Hepatocyte (in vitro differentiated cells): ENCODE data around the gene DIRAS1. TPM values are rescaled to one million over a fixed set of nuclear protein-coding genes. Genes with fewer than 3 reads are reported as not detected.

Experiments
- DNase-seq: peaks from one replicate; pipeline ENCODE4 v3.0.0-alpha.2; 2016; ENCODE audit warnings: low spot score
- H2AFZ ChIP-seq: fragments of 200-600 bp; sonication (generic); 2 replicates; pipeline ENCODE4 v1.6.0; 2016; ENCODE audit warnings: antibody characterized with exemption, mild to moderate bottlenecking
- H3K27ac ChIP-seq: fragments of 200-600 bp; sonication (generic); 2 replicates; pipeline ENCODE4 v1.5.1; 2016; ENCODE audit warnings: mild to moderate bottlenecking
- H3K27me3 ChIP-seq: fragments of 200-600 bp; sonication (generic); 2 replicates; pipeline ENCODE4 v1.6.1; 2016
- H3K36me3 ChIP-seq: fragments of 200-600 bp; sonication (generic); replicated peaks from 2 replicates; pipeline ENCODE4 v1.5.1; 2016; ENCODE audit warnings: low read depth; ENCODE audit not compliant: insufficient read depth
- H3K4me1 ChIP-seq: fragments of 200-600 bp; sonication (generic); 2 replicates; pipeline ENCODE4 v1.5.1; 2016; ENCODE audit warnings: mild to moderate bottlenecking, moderate library complexity; ENCODE audit not compliant: insufficient read depth
- H3K4me2 ChIP-seq: fragments of 200-600 bp; sonication (generic); 2 replicates; pipeline ENCODE4 v1.6.0; 2016
- H3K4me3 ChIP-seq: fragments of 200-600 bp; sonication (generic); 2 replicates; pipeline ENCODE4 v1.5.1; 2016; ENCODE audit warnings: mild to moderate bottlenecking
- H3K79me2 ChIP-seq: fragments of 200-600 bp; sonication (generic); 2 replicates; pipeline ENCODE4 v1.6.0; 2017; ENCODE audit warnings: mild to moderate bottlenecking
- H3K9me2 ChIP-seq: fragments of 200-600 bp; sonication (generic); replicated peaks from 2 replicates; pipeline ENCODE4 v1.6.0; 2017; ENCODE audit warnings: mild to moderate bottlenecking; ENCODE audit not compliant: insufficient read depth
- H3K9me3 ChIP-seq: fragments of 200-600 bp; sonication (generic); 2 replicates; pipeline ENCODE4 v1.5.1; 2016; ENCODE audit warnings: low read depth, mild to moderate bottlenecking
- H4K20me1 ChIP-seq: fragments of 200-600 bp; sonication (generic); 2 replicates; pipeline ENCODE4 v1.6.0; 2016; ENCODE audit warnings: mild to moderate bottlenecking; ENCODE audit not compliant: insufficient read depth, poor library complexity, severe bottlenecking
- CTCF ChIP-seq: fragments of 200-600 bp; sonication (generic); IDR thresholded peaks from 2 replicates; pipeline ENCODE4 v1.5.1; 2016; ENCODE audit warnings: antibody characterized with exemption, mild to moderate bottlenecking; ENCODE audit not compliant: poor library complexity
- EZH2 ChIP-seq: fragments of 200-600 bp; sonication (generic); IDR thresholded peaks from 2 replicates; pipeline ENCODE4 v1.6.1; 2016; ENCODE audit warnings: antibody characterized with exemption, mild to moderate bottlenecking, borderline replicate concordance
- EZH2phosphoT487 ChIP-seq: fragments of 200-600 bp; sonication (generic); IDR thresholded peaks from one replicate; pipeline ENCODE4 v1.6.1; 2018; ENCODE audit warnings: antibody characterized with exemption, mild to moderate bottlenecking, low read depth, moderate library complexity; ENCODE audit not compliant: unreplicated experiment, severe bottlenecking
- WGBS: methylation state at CpG from one replicate; pipeline ENCODE4 v1.1.6; 2016; ENCODE audit warnings: low lambda C conversion rate; ENCODE audit errors: missing lambda C conversion rate; 5-methylcytosine and 5-hydroxymethylcytosine counted together
- polyA plus RNA-seq: library from polyadenylated mRNA; unstranded; fragments of >200 nt; fragmentation: Nextera tagmentation; extraction: Ambion mirVana; gene quantifications from 2 replicates; pipeline ENCODE4 v1.2.1, GENCODE V29; 2016
- total RNA-seq: library from RNA; depleted of rRNA; stranded (reverse); fragments of >200 nt; gene quantifications from 2 replicates; pipeline ENCODE4 v1.2.3, GENCODE V29; 2014

DIRAS1 gene
- total and polyA plus RNA-seq, 2 experiments from 2014 or later, result 1.5 to 2.4 TPM

GRCh38 chr19:2722541-2723344 is 1.6 kb upstream of the DIRAS1 start:
- H3K4me3 ChIP-seq, result no peak overlapping the region
- no peaks in the 10 kb centered on the region for H3K9me3 ChIP-seq
- H4K20me1 ChIP-seq, result no peaks in the 10 kb centered on the region
- no peak overlapping the region for H3K4me2 ChIP-seq
- H3K79me2 ChIP-seq, result no peaks in the 10 kb centered on the region
- H3K27me3 ChIP-seq, result peaks cover 40% of the 10 kb centered on the region
- H3K36me3 ChIP-seq, result no peaks in the 10 kb centered on the region
- H3K4me1 ChIP-seq, result peaks cover 5% of the 10 kb centered on the region
- H2AFZ ChIP-seq, result no peak overlapping the region
- WGBS, result 76% methylated on average over 28 of the region's 28 CpGs
- no peak overlapping the region for H3K27ac ChIP-seq
- no peaks in the 10 kb centered on the region for H3K9me2 ChIP-seq
- TF ChIP-seq EZH2phosphoT487 (no peak), EZH2 (no peak), CTCF (no peak)
- DNase-seq, result peak; percentile 64

- Histone ChIP-seq H3K79me2 (no peaks in the 10 kb centered on the region), H3K27me3 (peaks cover 31% of the 10 kb centered on the region), H3K27ac (no peak overlapping the region), H3K4me2 (peak overlapping the region; percentile 86), H4K20me1 (no peaks in the 10 kb centered on the region), H3K9me2 (no peaks in the 10 kb centered on the region), H3K4me3 (no peak overlapping the region), H2AFZ (peak overlapping the region; percentile 52), H3K36me3 (no peaks in the 10 kb centered on the region), H3K4me1 (peaks cover 5% of the 10 kb centered on the region), H3K9me3 (no peaks in the 10 kb centered on the region)
- 38% methylated on average over 26 of the region's 39 CpGs for WGBS
- no peak for DNase-seq
- TF ChIP-seq EZH2phosphoT487, result no peak
- peak; percentile 35 for TF ChIP-seq EZH2
These were observed 683 bp upstream of the DIRAS1 start for GRCh38 chr19:2721570-2722540.

GRCh38 chr19:2719920-2720776 is 1.0 kb downstream of the DIRAS1 start:
- WGBS, result 18% methylated on average over 28 of the region's 37 CpGs
- Histone ChIP-seq H4K20me1 (no peaks in the 10 kb centered on the region), H3K9me3 (no peaks in the 10 kb centered on the region), H3K36me3 (no peaks in the 10 kb centered on the region), H3K4me1 (peaks cover 5% of the 10 kb centered on the region), H2AFZ (no peak overlapping the region), H3K27me3 (peaks cover 28% of the 10 kb centered on the region), H3K9me2 (no peaks in the 10 kb centered on the region), H3K4me3 (no peak overlapping the region), H3K4me2 (peak overlapping the region; percentile 85), H3K79me2 (no peaks in the 10 kb centered on the region), H3K27ac (no peak overlapping the region)
- DNase-seq, result no peak
- TF ChIP-seq CTCF, result no peak
- TF ChIP-seq EZH2phosphoT487, result peak; percentile 19
- TF ChIP-seq EZH2, result peak; percentile 70
